Bronchial epithelial cell (primary cell): ENCODE measurements around the gene OR6B1. TPM values are rescaled to one million over a fixed set of nuclear protein-coding genes. Genes with fewer than 3 reads are reported as not detected.

ENCODE experiments used
- DNase-seq: peaks from one replicate; pipeline ENCODE4 v3.0.0-alpha.2; 2010; ENCODE audit warnings: low read depth
- FAIRE-seq: peaks from 2 replicates; lab custom pipeline; 2011; peaks lifted over from hg19 to GRCh38; lab: Jason Lieb, UNC
- H3K27me3 ChIP-seq: 2 replicates; pipeline ENCODE4 v1.5.1; 2011; ENCODE audit warnings: low read length; ENCODE audit not compliant: control insufficient read depth, insufficient read depth
- H3K36me3 ChIP-seq: 2 replicates; pipeline ENCODE4 v1.5.1; 2011; ENCODE audit warnings: low read length; ENCODE audit not compliant: control insufficient read depth, insufficient read depth
- H3K4me3 ChIP-seq: 2 replicates; pipeline ENCODE4 v1.5.1; 2011; ENCODE audit warnings: mild to moderate bottlenecking, low read depth, low read length, control low read depth
- total RNA-seq: library from RNA; depleted of rRNA; stranded (reverse); fragments of >200 nt; gene quantifications from 2 replicates; pipeline ENCODE4 v1.2.1, GENCODE V29; 2014
- TF ChIP-seq, protein P1 (sequence below): IDR thresholded peaks from 2 replicates; pipeline ENCODE4 v1.5.1; 2011; ENCODE audit warnings: mild to moderate bottlenecking, moderate library complexity, low read length, control low read depth, inconsistent platforms; ENCODE audit not compliant: insufficient read depth, severe bottlenecking

Gene OR6B1
- not detected in 2 replicates for total RNA-seq

- H3K36me3 ChIP-seq, result no peaks in the 10 kb centered on the region
- H3K4me3 ChIP-seq, result no peak within 1 kb of the TSS
- FAIRE-seq (no peak), DNase-seq (no peak)
- H3K27me3 ChIP-seq, result no peaks in the 10 kb centered on the region
- TF ChIP-seq, protein P1, sequence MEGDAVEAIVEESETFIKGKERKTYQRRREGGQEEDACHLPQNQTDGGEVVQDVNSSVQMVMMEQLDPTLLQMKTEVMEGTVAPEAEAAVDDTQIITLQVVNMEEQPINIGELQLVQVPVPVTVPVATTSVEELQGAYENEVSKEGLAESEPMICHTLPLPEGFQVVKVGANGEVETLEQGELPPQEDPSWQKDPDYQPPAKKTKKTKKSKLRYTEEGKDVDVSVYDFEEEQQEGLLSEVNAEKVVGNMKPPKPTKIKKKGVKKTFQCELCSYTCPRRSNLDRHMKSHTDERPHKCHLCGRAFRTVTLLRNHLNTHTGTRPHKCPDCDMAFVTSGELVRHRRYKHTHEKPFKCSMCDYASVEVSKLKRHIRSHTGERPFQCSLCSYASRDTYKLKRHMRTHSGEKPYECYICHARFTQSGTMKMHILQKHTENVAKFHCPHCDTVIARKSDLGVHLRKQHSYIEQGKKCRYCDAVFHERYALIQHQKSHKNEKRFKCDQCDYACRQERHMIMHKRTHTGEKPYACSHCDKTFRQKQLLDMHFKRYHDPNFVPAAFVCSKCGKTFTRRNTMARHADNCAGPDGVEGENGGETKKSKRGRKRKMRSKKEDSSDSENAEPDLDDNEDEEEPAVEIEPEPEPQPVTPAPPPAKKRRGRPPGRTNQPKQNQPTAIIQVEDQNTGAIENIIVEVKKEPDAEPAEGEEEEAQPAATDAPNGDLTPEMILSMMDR, result no peak
Measured at GRCh38 chr7:144000020-144000419, at the start of gene OR6B1. TSS of gene OR6B1 (plus strand) at chr7:144000320. CDS start at chr7:144003997, 3,677 bp downstream.

GRCh38 chr7:143953421-143953820 is 46.7 kb upstream of the OR6B1 start:
- FAIRE-seq, result no peak
- Histone ChIP-seq H3K27me3 (peaks cover 3% of the 10 kb centered on the region), H3K36me3 (no peaks in the 10 kb centered on the region), H3K4me3 (no peak overlapping the region)
- TF ChIP-seq, protein P1, result no peak
- DNase-seq, result no peak

- Histone ChIP-seq H3K4me3 (no peak overlapping the region), H3K27me3 (peaks cover 3% of the 10 kb centered on the region), H3K36me3 (no peaks in the 10 kb centered on the region)
- FAIRE-seq, result no peak
- no peak for DNase-seq
- TF ChIP-seq, protein P1, result no peak
Measured at GRCh38 chr7:143954135-143954534, 46.0 kb upstream of the OR6B1 start.

GRCh38 chr7:143954544-143954943 is 45.6 kb upstream of the OR6B1 start, which contains the start of gene OR2F1:
TSS of gene OR2F1 (plus strand) at chr7:143954844. CDS start at chr7:143959971, 5,127 bp downstream.
- TF ChIP-seq, protein P1, result no peak
- FAIRE-seq (no peak), DNase-seq (no peak)
- Histone ChIP-seq H3K36me3 (no peaks in the 10 kb centered on the region), H3K4me3 (no peak within 1 kb of the TSS), H3K27me3 (peaks cover 3% of the 10 kb centered on the region)

GRCh38 chr7:143958781-143959180 is 41.3 kb upstream of the OR6B1 start:
- Histone ChIP-seq H3K4me3 (no peak overlapping the region), H3K27me3 (peaks cover 3% of the 10 kb centered on the region), H3K36me3 (no peaks in the 10 kb centered on the region)
- TF ChIP-seq, protein P1, result no peak
- no peak for DNase-seq
- FAIRE-seq, result no peak
